ENCODE data around the gene VASN.

DNA sequence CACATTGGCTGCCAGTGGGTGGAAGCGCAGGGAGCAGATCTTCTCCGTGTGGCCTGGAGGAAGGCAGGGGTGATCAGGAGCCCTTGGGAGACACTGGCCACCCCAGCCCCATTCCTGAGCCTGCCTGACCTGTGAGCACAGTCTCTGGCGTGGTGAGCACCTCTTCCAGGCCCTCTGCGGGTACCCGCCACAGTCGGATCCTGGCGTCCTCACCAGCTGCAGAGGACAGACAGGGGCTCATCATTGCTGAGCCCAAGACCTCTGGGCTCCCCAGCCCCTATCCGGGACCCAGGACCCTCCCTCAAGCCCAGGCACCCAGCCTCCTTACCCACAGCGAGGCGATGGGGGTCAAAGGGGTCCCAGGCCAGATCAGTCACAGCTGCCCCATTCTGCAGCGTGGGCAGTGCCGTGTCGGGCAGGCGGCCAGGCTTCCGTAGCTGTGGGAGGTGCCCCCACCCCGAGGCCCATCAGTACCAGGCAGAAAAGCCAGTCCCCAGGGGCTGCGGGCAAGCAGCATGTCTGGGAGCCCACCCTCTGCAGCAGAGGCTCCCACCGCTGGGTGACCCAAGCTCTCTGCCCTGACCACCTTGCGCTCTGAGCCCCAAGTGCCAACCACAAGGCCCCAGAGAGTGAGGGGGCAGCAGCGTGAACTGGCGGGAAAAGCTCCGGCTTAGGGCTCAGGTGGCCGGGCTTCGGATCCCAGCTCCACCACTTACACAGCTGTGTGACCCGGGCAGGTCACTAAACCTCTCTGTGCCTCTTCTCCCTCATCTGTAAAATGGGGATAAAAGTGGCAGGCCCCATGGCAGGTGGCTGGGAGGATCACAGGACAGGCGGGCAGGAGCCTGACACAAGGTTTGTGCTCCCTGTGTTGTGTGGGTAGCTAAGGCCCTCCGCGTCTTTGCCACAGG is 10.4 kb upstream of the VASN start:
- TF ChIP-seq YY1 (IDR thresholded peaks at IDR 0.05; ENCODE audit: insufficient read depth, insufficient read length) (no peak), ZNF274 (IDR thresholded peaks at IDR 0.05; ENCODE audit: low read depth, low read length) (no peak)
